ENCODE data around the gene PSMB11. TPM values are rescaled to one million over a fixed set of nuclear protein-coding genes. Genes with fewer than 3 reads are reported as not detected.

The PSMB11 gene
- total and polyA plus RNA-seq, 11 donors = not detected

GRCh38 chr14:23028799-23029198, 13.2 kb upstream of the PSMB11 start:
- ATAC-seq (no peak), DNase-seq (no peak)
- H3K4me1 ChIP-seq = peaks cover 0 to 29% (median 13%) of the 10 kb centered on the region in 12 donors
- H3K4me3 ChIP-seq = no peak overlapping the region
- H3K36me3 ChIP-seq = peaks cover 6 to 91% (median 84%) of the 10 kb centered on the region in 9 donors
- 71 to 86% (median 81%) methylated on average over 2 of the region's 2 CpGs for WGBS, 4 donors
- intact Hi-C loops (cut with DNase I) = no loop called here
- no peaks in the 10 kb centered on the region for H3K27me3 ChIP-seq
- no peak overlapping the region for H3K27ac ChIP-seq
- H3K9me3 ChIP-seq = no peaks in the 10 kb centered on the region
- no peak for TF ChIP-seq POLR2A (IDR thresholded peaks at IDR 0.05)
- TF ChIP-seq CTCF (IDR thresholded peaks at IDR 0.05) = no peak

GRCh38 chr14:23030936-23031335, 11.1 kb upstream of the PSMB11 start:
- no peaks in the 10 kb centered on the region for H3K27me3 ChIP-seq
- intact Hi-C loops (cut with DNase I) = no loop called here
- WGBS, 4 donors = 95 to 98% (median 96%) methylated on average over 4 of the region's 4 CpGs
- H3K9me3 ChIP-seq = no peaks in the 10 kb centered on the region
- TF ChIP-seq POLR2A (IDR thresholded peaks at IDR 0.05) = no peak
- no peak for TF ChIP-seq CTCF (IDR thresholded peaks at IDR 0.05)
- H3K27ac ChIP-seq = no peak overlapping the region
- ATAC-seq (no peak), DNase-seq (no peak)
- no peak overlapping the region for H3K4me3 ChIP-seq
- peaks cover 0 to 32% (median 19%) of the 10 kb centered on the region in 12 donors for H3K4me1 ChIP-seq
- peaks cover 6 to 72% (median 70%) of the 10 kb centered on the region in 9 donors for H3K36me3 ChIP-seq

GRCh38 chr14:23033251-23033727, 8.7 kb upstream of the PSMB11 start:
- Histone ChIP-seq H3K4me1 (peaks cover 0 to 32% (median 19%) of the 10 kb centered on the region in 12 donors), H3K27me3 (no peaks in the 10 kb centered on the region), H3K4me3 (peak overlapping the region in 9 of 12 donors; percentile 71 to 98 (median 91)), H3K27ac (no peak overlapping the region), H3K36me3 (peaks cover 6 to 50% (median 48%) of the 10 kb centered on the region in 9 donors), H3K9me3 (no peaks in the 10 kb centered on the region)
- intact Hi-C loops (cut with DNase I) = no loop called here
- no peak for TF ChIP-seq CTCF (IDR thresholded peaks at IDR 0.05)
- 94 to 98% (median 95%) methylated on average over 10 of the region's 10 CpGs for WGBS, 4 donors
- ATAC-seq = no peak
- DNase-seq = no peak

- H3K36me3 ChIP-seq = peaks cover 6 to 44% (median 41%) of the 10 kb centered on the region in 9 donors
- 39 to 44% (median 41%) methylated on average over 17 of the region's 17 CpGs for WGBS, 4 donors
- peak overlapping the region; percentile 81 to 98 (median 96) for H3K27ac ChIP-seq
- H3K4me3 ChIP-seq = peak overlapping the region; percentile 65 to 98 (median 90)
- TF ChIP-seq POLR2A (IDR thresholded peaks at IDR 0.05) (no peak), CTCF (IDR thresholded peaks at IDR 0.05) (no peak)
- DNase-seq (no peak), ATAC-seq (peak in 1 of 4 donors; percentile 2)
- no peaks in the 10 kb centered on the region for H3K27me3 ChIP-seq
- intact Hi-C loops (cut with DNase I) = loop anchor here in 5 of 10 donors (2.0 kb wide), 2 partner anchors 23 to 27 kb away; partner anchors contain the start of gene C14orf93 (in 1 of the 5)
- H3K4me1 ChIP-seq = peaks cover 0 to 26% (median 15%) of the 10 kb centered on the region in 12 donors
- H3K9me3 ChIP-seq = no peaks in the 10 kb centered on the region
Measured at GRCh38 chr14:23033801-23034497, 8.1 kb upstream of the PSMB11 start.

All from heart left ventricle (tissue), 16 donors.